GM12892 (cell line): ENCODE measurements around the gene CPED1.

Experiments used
- POLR2A ChIP-seq: IDR thresholded peaks from 2 replicates; pipeline ENCODE4 v1.6.1; 2011; ENCODE audit warnings: low read depth, low read length, control low read depth
- POLR2AphosphoS5 ChIP-seq: IDR thresholded peaks from 2 replicates; pipeline ENCODE4 v1.6.1; 2011; ENCODE audit warnings: low read depth, low read length, control low read depth
- TAF1 ChIP-seq: IDR thresholded peaks from 2 replicates; pipeline ENCODE4 v1.6.1; 2011; ENCODE audit warnings: low read depth, mild to moderate bottlenecking, control low read depth, low read length, borderline replicate concordance

GRCh38 chr7:121341933-121342332, 353.4 kb downstream of the CPED1 start:
- TF ChIP-seq TAF1 (no peak), POLR2A (no peak), POLR2AphosphoS5 (no peak)
